SK-N-SH (cell line): ENCODE measurements around the gene SP6. TPM values are rescaled to one million over a fixed set of nuclear protein-coding genes. Genes with fewer than 3 reads are reported as not detected.

Experiments used
- CTCF ChIA-PET: fragments of 300-600, 350-600 bp; formaldehyde crosslinking; extraction: SDS; loops from one replicate; lab custom pipeline; 2021; lab: Yijun Ruan, JAX
- POLR2A ChIA-PET: fragments of 350-600 bp; sonication (Branson Sonifier 250); formaldehyde crosslinking; extraction: SDS; loops from one replicate; lab custom pipeline; 2020; ENCODE audit warnings: antibody characterized with exemption, inconsistent platforms; lab: Yijun Ruan, JAX
- DNase-seq: peaks from one replicate; pipeline ENCODE4 v3.0.0; 2012
- H2AFZ ChIP-seq: fragments of 200-600 bp; sonication (generic); 2 replicates; pipeline ENCODE4 v1.8.1; 2016; ENCODE audit warnings: antibody characterized with exemption, mild to moderate bottlenecking, low read depth
- H3F3A ChIP-seq: fragments of 200-600 bp; sonication (generic); replicated peaks from 2 replicates; pipeline ENCODE3; 2016; ENCODE audit warnings: antibody characterized with exemption, mild to moderate bottlenecking; ENCODE audit not compliant: insufficient read depth
- H3K27ac ChIP-seq, 2 experiments: fragments of 200-500 bp in 1 of 2; fragments of 200-600 bp in 1 of 2; sonication (Bioruptor generic) in 1 of 2; sonication (generic), shearing (Covaris generic) in 1 of 2; 2 replicates each; pipeline versions ENCODE4 v1.5.1 to v1.6.1; 2014 to 2016; ENCODE audit warnings: low read depth in 2 of 2, inconsistent platforms in 1 of 2, low read length in 1 of 2, mild to moderate bottlenecking in 1 of 2, mixed read lengths in 1 of 2
- H3K27me3 ChIP-seq: fragments of 200-600 bp; sonication (generic), shearing (Covaris generic); 2 replicates; pipeline ENCODE4 v1.6.1; 2016; ENCODE audit warnings: mixed run types; ENCODE audit not compliant: insufficient read depth
- H3K36me3 ChIP-seq, 2 experiments: fragments of 200-500 bp in 1 of 2; fragments of 200-600 bp in 1 of 2; sonication (Bioruptor generic) in 1 of 2; sonication (generic) in 1 of 2; replicated peaks in 1 of 2; 2 replicates each; pipeline versions ENCODE3 to v1.5.1; 2014 to 2016; ENCODE audit warnings: low read length in 1 of 2, mild to moderate bottlenecking in 1 of 2; ENCODE audit not compliant: insufficient read depth in 2 of 2, control insufficient read depth in 1 of 2
- H3K4me1 ChIP-seq, 2 experiments: fragments of 200-500 bp in 1 of 2; fragments of 200-600 bp in 1 of 2; sonication (Bioruptor generic) in 1 of 2; sonication (generic), shearing (Covaris generic) in 1 of 2; 2 replicates each; pipeline versions ENCODE4 v1.5.1 to v1.6.1; 2014 to 2016; ENCODE audit warnings: low read depth in 1 of 2, low read length in 1 of 2, mixed run types in 1 of 2; ENCODE audit not compliant: insufficient read depth in 2 of 2, control insufficient read depth in 1 of 2
- H3K4me2 ChIP-seq: fragments of 200-600 bp; sonication (generic), shearing (Covaris generic); 2 replicates; pipeline ENCODE4 v1.6.1; 2017; ENCODE audit warnings: mixed run types
- H3K4me3 ChIP-seq, 2 experiments: fragments of 200-500 bp in 1 of 2; fragments of 200-600 bp in 1 of 2; sonication (Bioruptor generic) in 1 of 2; sonication (generic), shearing (Covaris generic) in 1 of 2; 2 replicates each; pipeline versions ENCODE4 v1.5.1 to v1.8.1; 2014 to 2016; ENCODE audit warnings: low read depth in 2 of 2, inconsistent platforms in 1 of 2, low read length in 1 of 2, mild to moderate bottlenecking in 1 of 2, mixed read lengths in 1 of 2, moderate library complexity in 1 of 2
- H3K79me2 ChIP-seq: fragments of 200-600 bp; sonication (generic); 2 replicates; pipeline ENCODE4 v1.8.1; 2017; ENCODE audit warnings: mild to moderate bottlenecking; ENCODE audit not compliant: insufficient read depth
- H3K9ac ChIP-seq: fragments of 200-600 bp; sonication (generic); 2 replicates; pipeline ENCODE4 v1.6.1; 2017; ENCODE audit warnings: mixed run types
- H3K9me2 ChIP-seq: fragments of 200-600 bp; sonication (generic); 2 replicates; pipeline ENCODE4 v1.6.1; 2017; ENCODE audit warnings: mixed run types
- H3K9me3 ChIP-seq: fragments of 200-600 bp; sonication (generic); 2 replicates; pipeline ENCODE4 v1.6.1; 2017; ENCODE audit warnings: mixed run types, mild to moderate bottlenecking, moderate library complexity
- H4K20me1 ChIP-seq: fragments of 200-600 bp; sonication (generic); 2 replicates; pipeline ENCODE4 v1.6.1; 2017; ENCODE audit warnings: mild to moderate bottlenecking, mixed run types; ENCODE audit not compliant: insufficient read depth
- EZH2phosphoT487 ChIP-seq: fragments of 200-600 bp; sonication (generic); IDR thresholded peaks from 2 replicates; pipeline ENCODE4 v1.6.1; 2017; ENCODE audit warnings: low read depth, mixed run types, mild to moderate bottlenecking, antibody characterized with exemption, moderate library complexity, borderline replicate concordance
- FOXM1 ChIP-seq: IDR thresholded peaks from 2 replicates; pipeline ENCODE4 v1.4.0; 2012; ENCODE audit warnings: low read depth, mild to moderate bottlenecking
- IRF3 ChIP-seq: fragments of 150-350 bp; IDR thresholded peaks from 2 replicates; pipeline ENCODE4 v1.6.1; 2016; ENCODE audit warnings: mild to moderate bottlenecking, low read depth, low read length
- MEF2A ChIP-seq: IDR thresholded peaks from 2 replicates; pipeline ENCODE4 v1.4.0; 2012; ENCODE audit warnings: low read depth, borderline replicate concordance
- MXI1 ChIP-seq: IDR thresholded peaks from 2 replicates; pipeline ENCODE4 v1.6.1; 2012; ENCODE audit warnings: mild to moderate bottlenecking, low read depth, low read length, improper control_type of control experiment
- NFIC ChIP-seq: IDR thresholded peaks from 2 replicates; pipeline ENCODE4 v1.4.0; 2012; ENCODE audit warnings: borderline replicate concordance
- POLR2AphosphoS5 ChIP-seq: IDR thresholded peaks from 2 replicates; pipeline ENCODE4 v1.6.1; 2012; ENCODE audit warnings: low read depth, low read length
- RAD21 ChIP-seq: IDR thresholded peaks from 2 replicates; pipeline ENCODE4 v1.6.1; 2012; ENCODE audit warnings: mild to moderate bottlenecking, low read length
- RCOR1 ChIP-seq: fragments of 150-350 bp; IDR thresholded peaks from 2 replicates; pipeline ENCODE4 v1.6.1; 2017; ENCODE audit warnings: antibody characterized with exemption, low read length
- RFX5 ChIP-seq: IDR thresholded peaks from 2 replicates; pipeline ENCODE4 v1.6.1; 2012; ENCODE audit warnings: mild to moderate bottlenecking, improper control_type of control experiment, low read length
- SMC3 ChIP-seq: IDR thresholded peaks from 2 replicates; pipeline ENCODE4 v1.6.1; 2012; ENCODE audit warnings: low read depth, low read length, improper control_type of control experiment
- TAF1 ChIP-seq: IDR thresholded peaks from 2 replicates; pipeline ENCODE4 v1.6.1; 2012; ENCODE audit warnings: low read depth, mild to moderate bottlenecking, low read length, moderate library complexity, borderline replicate concordance
- TCF12 ChIP-seq: IDR thresholded peaks from 2 replicates; pipeline ENCODE4 v1.4.0; 2012
- USF1 ChIP-seq: IDR thresholded peaks from 2 replicates; pipeline ENCODE4 v1.4.0; 2012; ENCODE audit warnings: low read depth, borderline replicate concordance
- YY1 ChIP-seq: IDR thresholded peaks from 2 replicates; pipeline ENCODE4 v1.4.0; 2012; ENCODE audit warnings: low read depth, mild to moderate bottlenecking
- WGBS: methylation state at CpG from one replicate; pipeline ENCODE4 v1.1.6; 2017; ENCODE audit warnings: low lambda C conversion rate; 5-methylcytosine and 5-hydroxymethylcytosine counted together
- polyA plus RNA-seq, 3 experiments: library from polyadenylated mRNA; depleted of rRNA; stranded (reverse); fragments of >200 nt; gene quantifications; 2 replicates each; pipeline ENCODE4 v1.2.3, GENCODE V29; 2012
- TF ChIP-seq, protein P1 (sequence below): IDR thresholded peaks from 2 replicates; pipeline ENCODE4; 2012
- TF ChIP-seq, protein P2 (sequence below): IDR thresholded peaks from 2 replicates; pipeline ENCODE4 v1.4.0; 2012; ENCODE audit warnings: low read depth, borderline replicate concordance

Gene SP6
- polyA plus RNA-seq, 1 of the 3 experiments (the other 2 are of a cell fraction): 0.03 TPM

DNA sequence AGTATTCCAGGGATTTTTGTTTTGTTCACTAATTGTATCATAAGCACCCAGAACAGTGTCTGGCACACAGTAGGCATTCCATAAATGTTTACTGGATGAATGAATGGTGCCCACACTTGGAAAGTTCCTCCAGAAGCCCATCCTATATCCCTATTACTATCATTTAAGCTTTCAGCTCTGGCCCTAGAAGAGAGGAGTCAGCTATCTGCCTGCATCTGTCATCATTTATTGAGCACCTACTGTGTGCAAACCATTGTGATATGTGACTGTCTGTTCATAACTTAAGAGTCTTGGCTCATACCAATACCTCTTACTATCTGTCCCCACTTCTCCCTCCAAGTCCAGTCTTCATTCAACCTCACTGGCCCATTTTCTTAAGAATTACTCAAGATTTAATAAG is 20.1 kb upstream of the SP6 start (continued):
- TF ChIP-seq IRF3 (no peak), RFX5 (no peak), TAF1 (no peak), MXI1 (no peak), POLR2AphosphoS5 (no peak)

DNA sequence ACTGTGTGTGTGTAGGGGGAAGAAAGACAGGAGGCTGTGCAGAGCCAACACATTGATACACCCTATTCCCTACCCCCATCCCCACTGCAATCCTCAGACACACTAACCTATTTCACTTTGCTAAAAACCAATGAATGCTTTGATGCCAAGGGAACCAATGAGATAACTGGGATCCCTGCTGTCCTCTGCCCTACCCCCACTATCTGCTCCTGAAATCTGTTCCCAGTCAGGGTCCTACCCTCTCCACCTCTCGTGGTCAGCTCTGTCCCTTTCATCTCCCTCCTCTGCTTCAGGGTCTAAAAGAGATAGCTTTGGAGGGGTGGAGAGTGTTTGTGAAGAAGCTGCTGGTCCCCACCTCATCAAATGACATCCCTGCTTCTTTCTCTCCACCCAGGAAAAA is 19.1 kb upstream of the SP6 start:
- Histone ChIP-seq H3K27ac (no peak overlapping the region), H3K9ac (no peak overlapping the region), H3K27me3 (peaks cover 61% of the 10 kb centered on the region), H3K4me1 (no peaks in the 10 kb centered on the region), H3K4me2 (no peak overlapping the region), H4K20me1 (no peaks in the 10 kb centered on the region), H3F3A (no peaks in the 10 kb centered on the region), H2AFZ (no peak overlapping the region), H3K36me3 (no peaks in the 10 kb centered on the region), H3K79me2 (no peaks in the 10 kb centered on the region), H3K4me3 (no peak overlapping the region), H3K9me3 (no peaks in the 10 kb centered on the region), H3K9me2 (no peaks in the 10 kb centered on the region)
- DNase-seq: no peak
- TF ChIP-seq YY1 (no peak), RAD21 (no peak), NFIC (no peak)
- CTCF ChIA-PET: interaction anchor here (1.2 to 9.4 kb wide), 5 partner anchors 17 to 78 kb away, joined by 4 to 108 read pairs (median 5); partner anchors contain the start of gene SCRN2
- WGBS: 0% methylated on average over 1 of the region's 1 CpG
- POLR2A ChIA-PET: no interaction called here

DNA sequence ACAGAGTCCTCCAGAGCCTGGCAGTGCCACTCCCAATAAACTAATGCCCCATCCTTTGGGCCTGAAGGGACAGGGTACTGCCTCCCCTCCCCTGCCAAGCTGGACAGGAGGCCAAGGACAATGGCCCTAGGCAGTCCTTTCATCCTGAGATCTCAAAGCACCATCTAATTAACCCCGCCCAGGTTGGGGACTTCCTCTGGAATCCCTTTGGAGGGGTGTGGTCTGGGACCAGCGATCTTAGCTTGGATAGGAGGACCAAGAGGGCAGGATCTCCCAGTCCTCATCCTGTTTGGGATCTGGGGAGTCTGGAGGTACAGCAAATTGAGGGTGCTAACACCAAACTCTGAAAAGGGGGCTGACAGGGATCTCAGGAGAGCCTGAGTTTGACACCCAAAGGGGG is 18.2 kb upstream of the SP6 start:
- WGBS: 11% methylated on average over 2 of the region's 2 CpGs
- Histone ChIP-seq H3K9me3 (no peaks in the 10 kb centered on the region), H2AFZ (no peak overlapping the region), H3K36me3 (no peaks in the 10 kb centered on the region), H3K27me3 (peaks cover 54% of the 10 kb centered on the region), H3K9me2 (no peaks in the 10 kb centered on the region), H4K20me1 (no peaks in the 10 kb centered on the region), H3K4me3 (no peak overlapping the region), H3K27ac (no peak overlapping the region), H3K4me2 (no peak overlapping the region), H3K4me1 (no peaks in the 10 kb centered on the region), H3K79me2 (no peaks in the 10 kb centered on the region), H3K9ac (no peak overlapping the region), H3F3A (no peaks in the 10 kb centered on the region)
- ChIA-PET POLR2A (no interaction called here), CTCF (interaction anchor here (1.6 to 9.4 kb wide), 5 partner anchors 16 to 79 kb away, joined by 4 to 108 read pairs (median 7); partner anchors contain the start of gene SCRN2)
- no peak for TF ChIP-seq TCF12
- TF ChIP-seq EZH2phosphoT487: no peak
- no peak for TF ChIP-seq USF1
- no peak for TF ChIP-seq TAF1
- TF ChIP-seq, protein P1, sequence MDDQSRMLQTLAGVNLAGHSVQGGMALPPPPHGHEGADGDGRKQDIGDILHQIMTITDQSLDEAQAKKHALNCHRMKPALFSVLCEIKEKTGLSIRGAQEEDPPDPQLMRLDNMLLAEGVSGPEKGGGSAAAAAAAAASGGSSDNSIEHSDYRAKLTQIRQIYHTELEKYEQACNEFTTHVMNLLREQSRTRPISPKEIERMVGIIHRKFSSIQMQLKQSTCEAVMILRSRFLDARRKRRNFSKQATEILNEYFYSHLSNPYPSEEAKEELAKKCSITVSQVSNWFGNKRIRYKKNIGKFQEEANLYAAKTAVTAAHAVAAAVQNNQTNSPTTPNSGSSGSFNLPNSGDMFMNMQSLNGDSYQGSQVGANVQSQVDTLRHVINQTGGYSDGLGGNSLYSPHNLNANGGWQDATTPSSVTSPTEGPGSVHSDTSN: no peak
- no peak for TF ChIP-seq MXI1
- no peak for TF ChIP-seq RCOR1
- no peak for TF ChIP-seq FOXM1
- TF ChIP-seq MEF2A: no peak
- TF ChIP-seq, protein P2, sequence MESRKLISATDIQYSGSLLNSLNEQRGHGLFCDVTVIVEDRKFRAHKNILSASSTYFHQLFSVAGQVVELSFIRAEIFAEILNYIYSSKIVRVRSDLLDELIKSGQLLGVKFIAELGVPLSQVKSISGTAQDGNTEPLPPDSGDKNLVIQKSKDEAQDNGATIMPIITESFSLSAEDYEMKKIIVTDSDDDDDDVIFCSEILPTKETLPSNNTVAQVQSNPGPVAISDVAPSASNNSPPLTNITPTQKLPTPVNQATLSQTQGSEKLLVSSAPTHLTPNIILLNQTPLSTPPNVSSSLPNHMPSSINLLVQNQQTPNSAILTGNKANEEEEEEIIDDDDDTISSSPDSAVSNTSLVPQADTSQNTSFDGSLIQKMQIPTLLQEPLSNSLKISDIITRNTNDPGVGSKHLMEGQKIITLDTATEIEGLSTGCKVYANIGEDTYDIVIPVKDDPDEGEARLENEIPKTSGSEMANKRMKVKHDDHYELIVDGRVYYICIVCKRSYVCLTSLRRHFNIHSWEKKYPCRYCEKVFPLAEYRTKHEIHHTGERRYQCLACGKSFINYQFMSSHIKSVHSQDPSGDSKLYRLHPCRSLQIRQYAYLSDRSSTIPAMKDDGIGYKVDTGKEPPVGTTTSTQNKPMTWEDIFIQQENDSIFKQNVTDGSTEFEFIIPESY: no peak
- TF ChIP-seq SMC3: no peak
- no peak for DNase-seq
